ENCODE measurements around the gene CEBPA.

CEBPA gene

GRCh38 chr19:33288666-33289065, 13.7 kb downstream of the CEBPA start:
- no peak for DNase-seq (ENCODE audit: low read depth in 2 of 2)

GRCh38 chr19:33287927-33288326, 14.4 kb downstream of the CEBPA start:
- DNase-seq (ENCODE audit: low read depth in 2 of 2) = no peak

GRCh38 chr19:33287438-33287837, 14.9 kb downstream of the CEBPA start:
- no peak for DNase-seq (ENCODE audit: low read depth in 2 of 2)

GRCh38 chr19:33286899-33287298, 15.4 kb downstream of the CEBPA start:
- no peak for DNase-seq (ENCODE audit: low read depth in 2 of 2)

GRCh38 chr19:33285441-33285927, 16.9 kb downstream of the CEBPA start:
- DNase-seq (ENCODE audit: low read depth in 2 of 2) = no peak

- DNase-seq (ENCODE audit: low read depth in 2 of 2) = no peak
Measured at GRCh38 chr19:33284756-33285155, 17.6 kb downstream of the CEBPA start.

GRCh38 chr19:33284146-33284643, 18.1 kb downstream of the CEBPA start:
- no peak for DNase-seq (ENCODE audit: low read depth in 2 of 2)

- no peak for DNase-seq (ENCODE audit: low read depth in 2 of 2)
Measured at GRCh38 chr19:33283589-33283988, 18.7 kb downstream of the CEBPA start.

- DNase-seq (ENCODE audit: low read depth in 2 of 2) = no peak
Measured at GRCh38 chr19:33282036-33282671, 20.2 kb downstream of the CEBPA start.

GRCh38 chr19:33281296-33281926, 20.9 kb downstream of the CEBPA start:
- no peak for DNase-seq (ENCODE audit: low read depth in 2 of 2)

- no peak for DNase-seq (ENCODE audit: low read depth in 2 of 2)
Measured at GRCh38 chr19:33280351-33280921, 21.9 kb downstream of the CEBPA start.

- no peak for DNase-seq (ENCODE audit: low read depth in 2 of 2)
Measured at GRCh38 chr19:33279430-33280350, 22.6 kb downstream of the CEBPA start.

GRCh38 chr19:33278403-33279269, 23.7 kb downstream of the CEBPA start:
- no peak for DNase-seq (ENCODE audit: low read depth in 2 of 2)

- DNase-seq (ENCODE audit: low read depth in 2 of 2) = no peak
Measured at GRCh38 chr19:33278023-33278402, 24.3 kb downstream of the CEBPA start.

GRCh38 chr19:33277434-33277833, 24.9 kb downstream of the CEBPA start:
- no peak for DNase-seq (ENCODE audit: low read depth in 2 of 2)

- DNase-seq (ENCODE audit: low read depth in 2 of 2) = no peak
Measured at GRCh38 chr19:33275933-33276619, 26.3 kb downstream of the CEBPA start.

GRCh38 chr19:33275559-33275932, 26.8 kb downstream of the CEBPA start:
- no peak for DNase-seq (ENCODE audit: low read depth in 2 of 2)

GRCh38 chr19:33274663-33275558, 27.4 kb downstream of the CEBPA start:
- no peak for DNase-seq (ENCODE audit: low read depth in 2 of 2)

- peak in 1 of 2 donors; percentile 30 for DNase-seq (ENCODE audit: low read depth in 2 of 2)
Measured at GRCh38 chr19:33273881-33274662, 28.3 kb downstream of the CEBPA start.
